Right lobe of liver (tissue), 6 donors: ENCODE measurements around the gene CCDC191. TPM values are rescaled to one million over a fixed set of nuclear protein-coding genes. Genes with fewer than 3 reads are reported as not detected.

Experiments
- ATAC-seq, 4 donors: fragments of 200-7000 bp; cut with Tn5 transposase; one replicate each; pipeline ENCODE4 v1.9.1; 2020; ENCODE audit warnings: mild to moderate bottlenecking in 4 of 4, moderate library complexity in 4 of 4
- DNase-seq, 3 donors: peaks; one replicate each; pipeline ENCODE4 v3.0.0-alpha.2; 2020
- H3K27ac ChIP-seq, 3 donors: fragments of 200-600 bp; one replicate each; pipeline ENCODE4 v1.8.0; 2022
- H3K27me3 ChIP-seq, 2 donors: fragments of 200-600 bp; one replicate each; pipeline ENCODE4 v1.8.0; 2022
- H3K36me3 ChIP-seq, 4 donors: fragments of 200-600 bp; sonication (generic) in 1 of 4; one replicate each; pipeline versions ENCODE4 v1.5.1 to v1.8.0; 2017 to 2022; ENCODE audit warnings: control low read depth in 1 of 4
- H3K4me1 ChIP-seq, 4 donors: fragments of 200-600 bp; sonication (generic) in 1 of 4; one replicate each; pipeline versions ENCODE4 v1.5.1 to v1.8.0; 2017 to 2022; ENCODE audit warnings: control low read depth in 1 of 4
- H3K4me3 ChIP-seq, 3 donors: fragments of 200-600 bp; one replicate each; pipeline ENCODE4 v1.8.0; 2022
- H3K9me3 ChIP-seq, 4 donors: fragments of 200-600 bp; sonication (generic) in 1 of 4; one replicate each; pipeline versions ENCODE4 v1.5.1 to v1.8.0; 2017 to 2022; ENCODE audit warnings: control low read depth in 1 of 4
- POLR2A ChIP-seq: fragments of 450-650 bp; IDR thresholded peaks from one replicate; pipeline ENCODE4 v1.6.1; 2017; ENCODE audit warnings: antibody characterized with exemption, mild to moderate bottlenecking
- WGBS: methylation state at CpG from one replicate; pipeline ENCODE4 v1.1.6; 2018; ENCODE audit warnings: low coverage, low lambda C conversion rate; ENCODE audit not compliant: insufficient coverage; ENCODE audit errors: missing lambda C conversion rate; 5-methylcytosine and 5-hydroxymethylcytosine counted together
- intact Hi-C, 2 donors: fragments of 100-400 bp; cut with DNase I; formaldehyde crosslinking; loops; one replicate each; pipeline versions ENCODE4 v1.11.2 to v1.14.1; 2022
- total RNA-seq, 6 experiments: library from RNA; depleted of rRNA in 2 of 6; stranded (reverse); fragments of >200 nt in 2 of 6; fragmentation: NEBNext Ultra II Directional in 3 of 6; extraction: Animal tissue kit (Norgen Biotek cat#: 25700) in 3 of 6; gene quantifications; one replicate each; pipeline versions ENCODE4 v1.1.0 to v1.2.4, GENCODE V29; 2016 to 2023
- TF ChIP-seq, protein P1 (sequence below), 4 donors: fragments of 200-600 bp in 3 of 4; fragments of 450-650 bp in 1 of 4; IDR thresholded peaks; one replicate each; pipeline versions ENCODE4 v1.5.1 to v1.8.0; 2016 to 2022; ENCODE audit warnings: antibody characterized with exemption in 4 of 4, mild to moderate bottlenecking in 2 of 4
- donor health status: DM: no; HTN: yes; CAD: no.
- donor health status: DM: no; HTN: no; CAD: no.
- donor health status: DM: no; HTN: no; CAD: no.
- donor health status: DM: no; HTN: yes; CAD: no.
- donor health status: DM: no; HTN: yes; CAD: no.

Gene CCDC191
- total RNA-seq, 6 experiments from 2014 or later, result 0.43 to 1.6 (median 0.96) TPM

DNA sequence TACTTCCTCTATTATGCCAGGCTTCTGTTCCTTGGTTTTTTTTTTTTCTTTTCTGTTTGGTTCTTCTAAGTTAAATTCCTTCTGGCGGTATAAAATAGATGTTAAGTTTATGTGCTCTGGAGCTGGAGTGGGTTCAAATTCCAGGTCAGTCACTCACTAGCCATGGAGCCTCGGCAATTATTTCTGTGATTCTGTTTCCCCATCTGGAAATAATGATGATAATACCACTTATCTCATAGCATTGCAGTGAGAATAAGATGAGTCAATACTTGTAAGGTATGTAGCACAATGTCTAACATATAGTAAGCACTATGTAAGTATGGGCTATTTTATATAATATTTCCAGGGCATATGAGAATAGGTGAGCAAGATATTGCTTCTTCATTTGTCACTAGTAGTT is 141.7 kb downstream of the CCDC191 start:
- Histone ChIP-seq H3K4me1 (peaks cover 0 to 6% (median 0%) of the 10 kb centered on the region in 4 donors), H3K36me3 (peaks cover 0 to 7% (median 0%) of the 10 kb centered on the region in 4 donors), H3K4me3 (no peak overlapping the region), H3K27me3 (no peaks in the 10 kb centered on the region), H3K9me3 (no peaks in the 10 kb centered on the region), H3K27ac (no peak overlapping the region)
- TF ChIP-seq, protein P1, sequence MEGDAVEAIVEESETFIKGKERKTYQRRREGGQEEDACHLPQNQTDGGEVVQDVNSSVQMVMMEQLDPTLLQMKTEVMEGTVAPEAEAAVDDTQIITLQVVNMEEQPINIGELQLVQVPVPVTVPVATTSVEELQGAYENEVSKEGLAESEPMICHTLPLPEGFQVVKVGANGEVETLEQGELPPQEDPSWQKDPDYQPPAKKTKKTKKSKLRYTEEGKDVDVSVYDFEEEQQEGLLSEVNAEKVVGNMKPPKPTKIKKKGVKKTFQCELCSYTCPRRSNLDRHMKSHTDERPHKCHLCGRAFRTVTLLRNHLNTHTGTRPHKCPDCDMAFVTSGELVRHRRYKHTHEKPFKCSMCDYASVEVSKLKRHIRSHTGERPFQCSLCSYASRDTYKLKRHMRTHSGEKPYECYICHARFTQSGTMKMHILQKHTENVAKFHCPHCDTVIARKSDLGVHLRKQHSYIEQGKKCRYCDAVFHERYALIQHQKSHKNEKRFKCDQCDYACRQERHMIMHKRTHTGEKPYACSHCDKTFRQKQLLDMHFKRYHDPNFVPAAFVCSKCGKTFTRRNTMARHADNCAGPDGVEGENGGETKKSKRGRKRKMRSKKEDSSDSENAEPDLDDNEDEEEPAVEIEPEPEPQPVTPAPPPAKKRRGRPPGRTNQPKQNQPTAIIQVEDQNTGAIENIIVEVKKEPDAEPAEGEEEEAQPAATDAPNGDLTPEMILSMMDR (IDR thresholded peaks at IDR 0.05), result no peak
- no peak for TF ChIP-seq POLR2A
- DNase-seq (no peak), ATAC-seq (no peak)
- WGBS, result 36% methylated on average over 2 of the region's 2 CpGs
- intact Hi-C loops, result no loop called here

Other genes with a start within 250 kb of the CCDC191 start
- 10 to 100 TPM in 4 of 6 experiments, 1 to 10 TPM in 2; 7.6 to 16.9 (median 11.1) TPM for gene GRAMD1C, start 217.7 kb downstream of the CCDC191 start, total RNA-seq
- gene ZDHHC23, start 108.5 kb downstream of the CCDC191 start, total RNA-seq, result 10 to 100 TPM in 3 of 6 experiments, 1 to 10 TPM in 3; 7.0 to 14.6 (median 9.9) TPM
- 1 to 10 TPM; 6.3 to 9.8 (median 7.8) TPM for gene QTRT2, start 211 bp upstream of the CCDC191 start, total RNA-seq
- not detected for gene DRD3, start 122.5 kb upstream of the CCDC191 start, total RNA-seq
- not detected for gene ZNF80, start 181.1 kb upstream of the CCDC191 start, total RNA-seq
- gene TIGIT, start 237.5 kb upstream of the CCDC191 start, total RNA-seq, result 1 to 10 TPM in 1 of 6 experiments, under 1 TPM in 5; 0.09 to 1.2 (median 0.30) TPM